TTC549 (cell line): ENCODE results near the gene KCNJ12.
"Not testable (repeated sequence)": the region's sequence is repeated elsewhere in the genome, so short reads cannot be mapped to it uniquely, and the experiment has no call there.

Experiments used
- FAIRE-seq: peaks from 2 replicates; lab custom pipeline; 2012; peaks lifted over from hg19 to GRCh38; lab: Jason Lieb, UNC

Gene KCNJ12

GRCh38 chr17:21349358-21350050 is 26.7 kb upstream of the KCNJ12 start:
- FAIRE-seq: not testable (repeated sequence)

- not testable (repeated sequence) for FAIRE-seq
Observed at GRCh38 chr17:21350495-21350894, 25.7 kb upstream of the KCNJ12 start.

GRCh38 chr17:21351366-21352065 is 24.6 kb upstream of the KCNJ12 start:
- FAIRE-seq: no peak

- no peak for FAIRE-seq
Observed at GRCh38 chr17:21352221-21352980, 23.8 kb upstream of the KCNJ12 start.

- FAIRE-seq: no peak
Observed at GRCh38 chr17:21352981-21353265, 23.2 kb upstream of the KCNJ12 start.

- no peak for FAIRE-seq
Observed at GRCh38 chr17:21353326-21354010, 22.7 kb upstream of the KCNJ12 start.

GRCh38 chr17:21354796-21355385 is 21.3 kb upstream of the KCNJ12 start:
- FAIRE-seq: no peak

- no peak for FAIRE-seq
Observed at GRCh38 chr17:21355586-21355985, 20.6 kb upstream of the KCNJ12 start.

GRCh38 chr17:21356537-21357127 is 19.5 kb upstream of the KCNJ12 start:
- FAIRE-seq: no peak

GRCh38 chr17:21357281-21357680 is 18.9 kb upstream of the KCNJ12 start:
- FAIRE-seq: no peak

GRCh38 chr17:21357696-21358656 is 18.2 kb upstream of the KCNJ12 start:
- no peak for FAIRE-seq

- FAIRE-seq: no peak
Observed at GRCh38 chr17:21358682-21359482, 17.3 kb upstream of the KCNJ12 start.

- no peak for FAIRE-seq
Observed at GRCh38 chr17:21359483-21359840, 16.7 kb upstream of the KCNJ12 start.

- FAIRE-seq: no peak
Observed at GRCh38 chr17:21360048-21360447, 16.1 kb upstream of the KCNJ12 start.

- no peak for FAIRE-seq
Observed at GRCh38 chr17:21361020-21361809, 14.9 kb upstream of the KCNJ12 start.

GRCh38 chr17:21362331-21362931 is 13.7 kb upstream of the KCNJ12 start:
- FAIRE-seq: no peak

- FAIRE-seq: no peak
Observed at GRCh38 chr17:21363776-21364642, 12.1 kb upstream of the KCNJ12 start.

GRCh38 chr17:21365016-21365415 is 11.1 kb upstream of the KCNJ12 start:
- FAIRE-seq: no peak
